Stimulated activated CD4-positive, alpha-beta T cell treated with anti-CD3 and anti-CD28 coated beads, TNF-alpha, amount 100 ng/mL, for 1 hour (primary cell): ENCODE measurements around the gene NDUFS8.

Experiments used
- DNase-seq, 3 donors: peaks; one replicate each; pipeline ENCODE4 v3.0.0-alpha.2; 2020; ENCODE audit warnings: low read depth in 3 of 3, low spot score in 1 of 3

Gene NDUFS8

GRCh38 chr11:68076371-68077042 lies 46.0 kb downstream of the NDUFS8 start:
- DNase-seq = no peak

DNA sequence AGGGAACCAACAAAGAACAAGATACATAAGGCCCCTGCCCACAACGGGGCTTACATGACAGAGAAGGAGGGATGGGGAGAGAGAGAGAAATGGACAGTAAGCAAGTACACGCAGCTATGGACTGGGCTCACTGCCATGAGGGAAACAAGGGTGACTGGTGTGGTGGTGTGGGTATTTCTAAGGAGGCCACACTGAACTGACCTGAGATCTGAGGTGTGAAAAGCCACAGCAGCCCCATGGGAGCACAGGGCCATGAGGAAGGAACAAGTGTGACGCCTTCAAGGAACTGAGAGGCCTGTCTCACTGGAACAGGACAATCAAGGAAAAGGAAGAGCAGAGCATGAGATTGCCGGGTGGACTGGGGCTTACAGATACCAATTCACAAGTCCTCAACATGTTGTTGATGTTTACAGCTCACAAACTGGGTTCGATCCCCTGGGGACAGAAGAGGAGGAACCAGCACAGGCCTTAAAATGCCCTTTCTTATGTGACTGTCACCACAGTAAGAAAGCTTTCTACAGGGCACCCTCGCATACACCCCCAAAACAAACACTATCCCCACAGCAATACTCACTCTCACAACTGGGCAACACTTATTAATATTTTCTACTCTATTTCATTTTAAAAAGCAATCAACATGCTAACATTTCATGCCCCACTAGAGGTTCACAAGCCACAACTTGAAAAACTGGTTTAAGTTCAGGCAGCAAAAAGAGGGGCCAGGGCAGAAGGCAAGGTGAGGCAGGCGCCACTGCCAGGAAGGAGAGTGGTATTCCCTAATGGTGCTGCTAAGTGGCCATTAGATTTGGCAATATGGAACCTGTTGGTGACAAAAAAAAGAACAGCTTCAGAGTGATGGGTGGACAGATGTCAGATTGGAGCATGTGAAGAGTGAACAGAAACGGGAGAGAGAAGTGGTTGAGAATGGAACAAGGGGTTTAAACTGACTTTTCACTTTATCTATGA lies 47.4 kb downstream of the NDUFS8 start:
- no peak for DNase-seq

- DNase-seq = no peak
Measured at GRCh38 chr11:68080860-68081259, 50.4 kb downstream of the NDUFS8 start.

GRCh38 chr11:68081691-68082090 lies 51.2 kb downstream of the NDUFS8 start:
- no peak for DNase-seq

GRCh38 chr11:68082481-68082880 lies 52.0 kb downstream of the NDUFS8 start:
- DNase-seq = no peak

DNA sequence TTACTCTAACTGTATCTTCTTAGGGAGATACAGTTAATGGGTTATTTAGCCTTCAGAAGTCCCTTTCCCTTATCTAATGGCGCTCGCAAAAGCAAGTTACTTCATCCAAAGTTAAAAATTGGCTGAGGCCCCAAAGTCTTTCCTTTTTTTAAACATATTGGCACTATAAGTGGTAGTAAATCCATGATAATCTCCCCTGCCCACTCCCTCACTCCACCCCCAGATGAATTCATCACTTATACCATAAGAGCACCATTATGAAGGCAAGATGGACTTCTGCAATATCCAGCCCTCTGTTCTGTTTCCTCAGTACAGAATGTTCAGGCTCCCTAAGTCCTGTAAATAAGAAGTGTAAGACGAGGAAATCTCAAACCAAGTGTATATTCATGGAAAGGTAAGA lies 53.0 kb downstream of the NDUFS8 start:
- DNase-seq = no peak
